LoVo (cell line): ENCODE measurements around the gene DLG2.
A peak's percentile ranks its signal among the peaks of the same experiment; 100 is the strongest.

Source experiments
- DNase-seq: peaks from one replicate; pipeline ENCODE4 v3.0.0-alpha.2; 2016; ENCODE audit warnings: low spot score

Gene DLG2

DNA sequence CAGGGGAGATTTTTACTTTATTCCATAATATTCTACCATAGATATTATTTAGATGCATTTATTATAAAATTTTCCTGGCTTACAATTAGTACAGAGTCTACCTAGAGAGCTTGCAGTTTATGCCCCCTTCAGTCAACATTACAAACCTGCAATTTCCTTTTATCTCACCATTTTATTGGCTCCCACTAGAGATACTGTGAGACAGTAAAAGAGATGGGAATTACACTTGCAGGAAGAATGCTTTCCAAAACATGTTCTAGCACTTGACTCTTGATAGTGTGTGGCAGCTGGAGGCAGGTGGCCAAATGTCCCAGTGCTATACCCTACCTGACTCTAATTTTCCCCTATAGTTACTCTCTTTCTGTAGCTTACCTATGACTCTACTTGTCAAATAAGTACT is 863.2 kb downstream of the DLG2 start:
- no peak for DNase-seq

GRCh38 chr11:84757711-84758110 is 869.4 kb downstream of the DLG2 start:
- no peak for DNase-seq

GRCh38 chr11:84751371-84751770 is 875.8 kb downstream of the DLG2 start:
- DNase-seq: no peak

DNA sequence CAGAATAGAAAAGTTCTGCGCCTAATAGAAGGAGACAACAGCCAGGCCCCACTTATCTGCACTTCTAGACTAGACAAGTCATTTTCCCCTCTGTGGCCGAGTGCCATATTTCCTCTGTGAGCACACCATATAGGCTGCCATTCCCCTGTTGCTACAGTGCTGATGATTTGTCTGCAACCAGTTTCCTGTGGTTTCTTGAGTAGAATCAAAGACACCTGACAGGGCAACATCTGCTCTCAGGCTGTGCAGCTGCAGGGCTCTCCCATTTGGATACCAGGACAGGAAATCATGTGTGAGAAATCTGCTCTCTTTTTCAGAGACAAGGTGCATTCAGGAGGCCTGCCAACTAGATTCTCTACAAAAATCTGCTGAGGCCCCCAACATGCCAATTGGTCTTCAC is 879.3 kb downstream of the DLG2 start:
- no peak for DNase-seq

DNA sequence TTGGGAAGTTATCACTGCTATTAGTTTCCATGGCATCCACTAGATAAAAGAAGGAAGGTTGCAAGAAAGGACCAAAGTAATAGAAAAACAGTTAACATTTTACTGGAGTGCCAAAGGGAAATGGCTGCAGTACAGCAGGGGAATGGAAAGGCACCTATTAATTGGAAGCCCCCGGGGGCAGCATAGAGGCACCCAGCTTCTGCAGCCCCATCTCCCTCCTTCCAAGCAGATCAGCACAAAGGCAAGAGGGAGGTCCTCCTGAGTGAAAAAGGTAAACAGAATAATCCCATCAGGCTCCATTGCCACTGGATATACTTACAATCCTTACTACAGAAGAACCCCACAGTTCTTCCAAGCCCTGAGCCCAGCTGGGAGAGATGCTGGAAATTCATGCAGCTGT is 887.1 kb downstream of the DLG2 start:
- no peak for DNase-seq

DNA sequence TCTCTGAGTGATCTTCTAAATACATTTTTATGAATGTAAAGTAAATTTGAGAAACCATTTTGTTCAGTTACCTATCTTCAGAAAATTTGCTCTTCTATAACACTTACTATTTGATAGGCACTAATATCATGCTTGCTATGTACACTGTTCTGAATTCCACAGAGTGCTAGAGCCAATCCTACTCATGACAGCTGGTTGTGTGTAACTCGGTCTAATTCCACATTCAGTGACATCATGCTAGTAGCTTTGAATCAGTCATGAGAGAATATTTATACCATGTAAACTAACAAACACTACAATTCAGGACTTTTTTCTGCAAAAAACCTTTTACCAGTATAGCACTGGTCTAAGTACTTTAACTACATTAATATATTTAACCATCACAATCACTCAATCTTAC is 902.9 kb downstream of the DLG2 start:
- DNase-seq: no peak

- DNase-seq: no peak
Observed at GRCh38 chr11:84722583-84723108, 904.5 kb downstream of the DLG2 start.

GRCh38 chr11:84721561-84721961 is 905.6 kb downstream of the DLG2 start:
- no peak for DNase-seq

DNA sequence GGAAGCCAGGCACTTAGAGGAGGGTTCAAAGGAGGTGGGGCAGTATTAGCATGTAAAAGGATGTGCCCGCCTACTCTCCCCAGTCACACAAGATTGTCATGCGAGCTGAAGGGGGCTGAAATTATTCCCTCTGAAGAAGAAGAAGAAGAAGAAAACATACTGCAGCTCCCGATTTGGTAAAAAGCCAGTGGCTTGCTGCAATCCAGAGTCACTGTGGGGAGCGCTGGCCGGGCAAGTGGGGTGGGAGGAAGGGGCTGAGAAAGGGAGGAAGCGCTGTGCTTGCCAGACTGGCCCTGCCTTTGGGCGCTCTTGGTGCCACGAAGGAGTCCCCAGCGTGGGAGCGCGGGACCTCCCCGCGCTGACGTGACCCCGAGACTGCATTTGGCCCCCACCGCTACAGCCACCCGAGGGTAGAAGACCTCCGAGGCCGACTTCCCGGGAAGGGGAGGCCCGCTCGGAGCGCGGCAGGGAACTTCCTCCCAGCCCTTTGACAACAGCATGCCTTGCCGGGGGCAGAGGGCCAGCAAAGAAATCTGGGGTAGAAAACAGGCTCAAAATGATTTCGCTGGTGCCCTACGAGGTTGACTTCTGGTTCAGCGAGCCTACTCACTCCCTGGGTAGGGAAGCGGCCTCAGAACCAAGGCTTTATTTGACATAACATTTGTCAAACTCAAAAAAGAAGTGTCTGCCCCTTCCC is 906.3 kb downstream of the DLG2 start:
- DNase-seq: no peak

- DNase-seq: no peak
Observed at GRCh38 chr11:84719935-84720577, 907.1 kb downstream of the DLG2 start.

GRCh38 chr11:84714316-84714780 is 912.8 kb downstream of the DLG2 start:
- DNase-seq: peak; percentile 19

- no peak for DNase-seq
Observed at GRCh38 chr11:84691830-84692229, 935.3 kb downstream of the DLG2 start.

DNA sequence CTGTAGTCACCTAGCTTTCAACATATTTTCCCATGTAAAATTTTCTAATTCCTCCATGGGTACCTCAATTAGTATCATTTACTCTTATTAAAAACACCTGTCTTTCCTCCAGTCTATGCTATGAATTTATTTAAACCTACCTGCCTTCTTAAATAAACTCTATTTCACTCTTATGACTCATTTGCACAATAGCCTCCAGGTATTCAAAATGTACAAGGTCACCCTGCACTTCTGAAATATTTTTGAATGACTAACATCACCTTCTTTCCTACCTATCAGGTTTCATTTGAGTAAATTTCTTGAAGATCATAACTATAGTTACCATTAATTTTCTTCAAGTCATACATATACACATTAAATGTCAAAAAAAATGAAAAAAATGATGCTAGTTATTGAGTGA is 939.7 kb downstream of the DLG2 start:
- DNase-seq: no peak

DNA sequence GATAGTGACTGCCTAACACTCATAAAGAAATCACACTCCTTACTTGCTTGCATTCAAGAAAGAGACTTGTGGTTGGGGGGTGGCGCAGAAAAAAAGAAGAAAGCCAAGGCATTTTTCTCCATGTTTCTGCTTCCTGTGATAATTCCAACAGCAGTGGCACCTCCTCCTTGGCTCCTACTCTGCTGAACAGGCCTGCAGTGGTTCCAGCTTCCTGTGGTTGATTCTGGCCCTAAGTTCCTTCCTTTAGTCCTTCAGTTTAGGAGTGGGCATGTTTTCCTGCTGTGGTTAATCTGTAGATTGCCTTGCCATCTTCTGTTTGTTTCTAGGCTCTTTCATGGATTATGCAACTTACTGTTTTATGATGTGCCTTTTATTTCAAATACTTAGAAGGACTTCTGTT is 940.4 kb downstream of the DLG2 start:
- DNase-seq: no peak

DNA sequence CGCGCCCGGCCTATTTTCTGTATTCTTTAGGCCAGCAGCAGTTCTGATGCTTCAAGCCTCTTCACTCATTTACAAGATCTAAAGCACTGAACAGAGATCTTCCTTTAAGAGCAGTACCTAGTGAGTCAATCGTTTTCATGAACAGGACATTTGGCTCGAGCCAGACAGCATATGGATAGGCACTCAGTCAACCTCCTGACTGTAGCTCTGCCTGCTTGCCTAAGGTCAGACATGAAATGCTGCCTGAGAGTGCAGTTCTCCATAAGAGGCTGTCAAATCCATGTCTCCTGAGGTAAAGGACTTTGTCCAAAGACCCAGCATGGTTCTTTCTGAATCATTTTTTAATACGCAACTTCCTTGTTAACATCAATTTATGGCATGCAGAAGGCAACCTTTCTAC is 941.2 kb downstream of the DLG2 start:
- DNase-seq: no peak

GRCh38 chr11:84685149-84685548 is 942.0 kb downstream of the DLG2 start:
- DNase-seq: no peak

DNA sequence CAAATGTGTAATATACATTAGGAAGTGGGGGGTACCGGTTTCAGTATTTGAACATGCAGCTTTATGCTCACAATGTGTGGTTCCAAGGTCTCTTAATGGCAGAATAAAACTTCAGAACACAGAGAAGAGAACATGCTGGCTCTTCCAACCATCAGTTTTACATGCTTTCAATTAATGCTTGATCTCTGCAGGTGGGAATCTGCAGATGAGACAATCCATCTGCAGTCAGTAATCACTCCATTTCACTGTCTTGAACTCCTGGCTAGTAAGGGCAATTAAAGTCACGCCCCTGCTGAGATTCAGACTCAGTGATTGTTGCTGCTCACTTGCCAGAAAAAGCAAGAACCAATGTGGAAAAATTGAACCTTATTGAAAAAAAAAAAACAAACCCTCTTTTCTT is 945.7 kb downstream of the DLG2 start:
- DNase-seq: no peak

GRCh38 chr11:84675396-84676025 is 951.6 kb downstream of the DLG2 start:
- DNase-seq: no peak

GRCh38 chr11:84673753-84674152 is 953.4 kb downstream of the DLG2 start:
- DNase-seq: no peak

- no peak for DNase-seq
Observed at GRCh38 chr11:84671325-84671999, 955.7 kb downstream of the DLG2 start.

DNA sequence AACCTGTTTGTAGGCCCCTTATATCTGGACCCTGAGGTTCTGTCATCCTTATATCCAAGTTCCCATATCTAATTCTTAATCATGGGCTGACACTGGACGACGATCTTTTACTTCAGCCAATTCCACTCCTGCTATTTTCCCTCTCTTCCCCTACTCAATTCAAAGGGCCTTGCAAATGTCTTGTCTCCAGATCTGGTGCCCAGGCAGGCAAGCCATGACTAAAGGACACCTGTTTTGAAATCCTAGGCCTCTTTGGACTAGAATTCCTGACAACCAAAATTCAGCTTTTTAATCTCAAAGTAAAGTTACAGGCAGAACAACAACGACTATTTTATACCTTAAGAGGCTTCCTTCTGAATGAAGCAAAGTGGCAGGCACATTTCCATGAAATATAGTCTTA is 963.4 kb downstream of the DLG2 start:
- DNase-seq: no peak

DNA sequence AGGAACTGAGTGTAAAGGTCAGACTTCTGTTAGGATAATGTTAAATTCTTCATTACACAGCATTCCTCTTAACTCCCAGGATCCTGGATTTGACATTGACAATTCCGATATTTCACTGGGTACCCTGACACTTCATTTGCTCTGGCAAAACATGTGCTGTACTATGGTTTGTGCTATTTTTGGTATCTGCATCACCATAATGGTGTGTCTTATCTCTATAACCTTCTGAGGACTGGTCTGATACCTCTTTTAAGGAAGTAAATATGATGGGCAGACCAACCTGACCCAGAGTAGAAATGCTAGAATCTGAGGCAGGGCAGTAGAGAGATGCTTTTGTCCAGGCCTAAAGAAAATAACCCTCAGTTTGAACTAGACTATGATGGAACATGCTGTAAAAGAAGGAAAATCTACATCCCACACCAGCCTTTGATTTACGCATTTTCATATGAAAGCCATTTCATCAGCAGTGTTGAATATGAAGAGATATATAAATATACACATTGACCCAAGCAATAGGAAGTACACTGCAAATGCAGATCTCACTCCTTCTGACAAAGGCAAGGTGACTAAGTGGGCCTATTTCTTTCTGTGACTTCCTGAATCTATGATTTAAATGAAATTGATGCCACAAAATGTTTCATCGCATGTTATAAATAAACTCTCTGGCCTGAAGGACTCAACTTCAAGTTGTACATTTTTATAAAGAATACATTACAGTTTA is 966.7 kb downstream of the DLG2 start:
- no peak for DNase-seq
